AG04450 (cell line): ENCODE data around the gene IL31. TPM values are rescaled to one million over a fixed set of nuclear protein-coding genes. Genes with fewer than 3 reads are reported as not detected.

ENCODE experiments used
- CTCF ChIA-PET: fragments of 300-600, 350-600 bp; formaldehyde crosslinking; extraction: SDS; loops from one replicate; lab custom pipeline; 2022; ENCODE audit warnings: antibody characterized with exemption, inconsistent platforms; lab: Charles Lee
- POLR2A ChIA-PET: fragments of 350-600 bp; formaldehyde crosslinking; extraction: SDS; loops from one replicate; lab custom pipeline; 2021; ENCODE audit warnings: antibody characterized with exemption, inconsistent platforms; lab: Yijun Ruan, JAX
- DNase-seq: peaks from one replicate; pipeline ENCODE4 v3.0.0-alpha.2; 2011; ENCODE audit warnings: low read depth, low spot score
- H3K27ac ChIP-seq: one replicate; pipeline ENCODE4 v1.5.1; 2012; ENCODE audit warnings: low read depth, low read length, control low read depth
- H3K27me3 ChIP-seq: one replicate; pipeline ENCODE4 v1.6.0; 2012; ENCODE audit warnings: low read length; ENCODE audit not compliant: control insufficient read depth, insufficient read depth
- H3K4me3 ChIP-seq: 2 replicates; pipeline ENCODE4 v1.5.1; 2011; ENCODE audit warnings: mild to moderate bottlenecking, low read depth, low read length, control low read depth
- H3K9me3 ChIP-seq: 2 replicates; pipeline ENCODE4 v1.5.1; 2012; ENCODE audit warnings: low read length; ENCODE audit not compliant: control insufficient read depth, insufficient read depth
- CTCF ChIP-seq: IDR thresholded peaks from 2 replicates; pipeline ENCODE4 v1.5.1; 2011; ENCODE audit warnings: low read depth, low read length, control low read depth, inconsistent platforms
- polyA plus RNA-seq: library from polyadenylated mRNA; depleted of rRNA; stranded (reverse); fragments of >200 nt; gene quantifications from 2 replicates; pipeline ENCODE4 v1.2.3, GENCODE V29; 2011

IL31 gene
- polyA plus RNA-seq, 1 experiment = not detected

- Histone ChIP-seq H3K27me3 (no peaks in the 10 kb centered on the region), H3K27ac (no peak overlapping the region), H3K4me3 (no peak overlapping the region), H3K9me3 (no peaks in the 10 kb centered on the region; the same call in 1 of the 2 replicates)
- no peak for TF ChIP-seq CTCF
- CTCF ChIA-PET = interaction anchor here (1.9 to 3.2 kb wide), 2 partner anchors 10 to 58 kb away, joined by 19 to 32 read pairs; no protein-coding TSS in a partner anchor
- POLR2A ChIA-PET = no interaction called here
- no peak for DNase-seq
Observed at GRCh38 chr12:122133192-122133950, 40.6 kb downstream of the IL31 start.

- ChIA-PET POLR2A (interaction anchor here (1.2 kb wide), 1 partner anchor 52 kb away, joined by 5 read pairs; the partner anchor contains the start of gene MLXIP), CTCF (interaction anchor here (1.1 to 3.2 kb wide), 3 partner anchors 41 to 75 kb away, joined by 3 to 32 read pairs (median 6); no protein-coding TSS in a partner anchor)
- Histone ChIP-seq H3K9me3 (no peaks in the 10 kb centered on the region; the same call in 1 of the 2 replicates), H3K27ac (no peak overlapping the region), H3K27me3 (no peaks in the 10 kb centered on the region), H3K4me3 (no peak overlapping the region)
- TF ChIP-seq CTCF = no peak
- DNase-seq = no peak
Observed at GRCh38 chr12:122130150-122130549, 43.9 kb downstream of the IL31 start.

- TF ChIP-seq CTCF = no peak
- no peak overlapping the region for H3K27ac ChIP-seq
- no peaks in the 10 kb centered on the region for H3K27me3 ChIP-seq
- no peaks in the 10 kb centered on the region; the same call in 1 of the 2 replicates for H3K9me3 ChIP-seq
- no peak overlapping the region for H3K4me3 ChIP-seq
- ChIA-PET CTCF (interaction anchor here (1.2 to 1.5 kb wide), 3 partner anchors 61 to 76 kb away, joined by 3 to 6 read pairs (median 3); no protein-coding TSS in a partner anchor), POLR2A (interaction anchor here (1.0 kb wide), 1 partner anchor 82 kb away, joined by 4 read pairs; no protein-coding TSS in a partner anchor)
- DNase-seq = no peak
Observed at GRCh38 chr12:122129131-122129530, 44.9 kb downstream of the IL31 start.

GRCh38 chr12:122128481-122128880 is 45.5 kb downstream of the IL31 start:
- Histone ChIP-seq H3K9me3 (no peaks in the 10 kb centered on the region; the same call in 1 of the 2 replicates), H3K4me3 (no peak overlapping the region), H3K27me3 (no peaks in the 10 kb centered on the region), H3K27ac (no peak overlapping the region)
- DNase-seq = no peak
- CTCF ChIA-PET = interaction anchor here (1.2 to 1.5 kb wide), 3 partner anchors 62 to 75 kb away, joined by 3 to 6 read pairs (median 3); no protein-coding TSS in a partner anchor
- TF ChIP-seq CTCF = no peak
- POLR2A ChIA-PET = interaction anchor here (1.0 kb wide), 1 partner anchor 83 kb away, joined by 4 read pairs; no protein-coding TSS in a partner anchor
